HepG2 (cell line): ENCODE measurements around the gene AFDN. TPM values are rescaled to one million over a fixed set of nuclear protein-coding genes. Genes with fewer than 3 reads are reported as not detected.

Experiments
- ARHGAP35 ChIP-seq: sonication (generic); formaldehyde crosslinking; IDR thresholded peaks from 2 replicates; pipeline ENCODE4 v1.9.0; 2022; ENCODE audit warnings: mild to moderate bottlenecking, inconsistent platforms, moderate library complexity, missing genetic modification reagents, borderline replicate concordance
- ERF ChIP-seq: IDR thresholded peaks from 2 replicates; pipeline ENCODE4 v1.6.1; 2018; ENCODE audit warnings: missing biosample characterization, missing genetic modification reagents
- FOSL2 ChIP-seq: sonication (generic); formaldehyde crosslinking; IDR thresholded peaks from 2 replicates; pipeline ENCODE4 v1.4.0; 2020; ENCODE audit warnings: missing genetic modification reagents
- HCFC1 ChIP-seq: fragments of 150-350 bp; IDR thresholded peaks from 2 replicates; pipeline ENCODE4 v1.6.1; 2014; ENCODE audit warnings: low read depth, low read length
- HNRNPH1 ChIP-seq: fragments of 200-400 bp; formaldehyde crosslinking; optimal IDR thresholded peaks from 2 replicates; pipeline ENCODE3; 2017; ENCODE audit warnings: mild to moderate bottlenecking, low read depth, low read length
- IRF2 ChIP-seq: IDR thresholded peaks from 2 replicates; pipeline ENCODE4 v1.6.1; 2018; ENCODE audit warnings: missing genetic modification reagents, missing compliant biosample characterization
- KAT7 ChIP-seq: IDR thresholded peaks from 2 replicates; pipeline ENCODE4 v1.6.1; 2018; ENCODE audit warnings: borderline replicate concordance, missing compliant biosample characterization
- MXD4 ChIP-seq: IDR thresholded peaks from 2 replicates; pipeline ENCODE4 v1.6.1; 2016; ENCODE audit warnings: mild to moderate bottlenecking, missing biosample characterization, missing genetic modification reagents
- MYNN ChIP-seq: sonication (generic); formaldehyde crosslinking; IDR thresholded peaks from 2 replicates; pipeline ENCODE4 v1.4.0; 2020; ENCODE audit warnings: mild to moderate bottlenecking, low read depth, missing genetic modification reagents
- NONO ChIP-seq, 2 experiments: fragments of 450-650 bp in 1 of 2; sonication (generic) in 1 of 2; formaldehyde crosslinking in 1 of 2; IDR thresholded peaks in 1 of 2; conservative IDR thresholded peaks in 1 of 2; 2 replicates each; pipeline versions ENCODE4 v1.6.1 to v1.8.0; 2017 to 2022; ENCODE audit warnings: mild to moderate bottlenecking in 1 of 2, missing genetic modification reagents in 1 of 2, moderate library complexity in 1 of 2
- PPARG ChIP-seq: conservative IDR thresholded peaks from 2 replicates; pipeline ENCODE4 v1.6.1; 2016; ENCODE audit warnings: missing biosample characterization, missing genetic modification reagents
- RARA ChIP-seq: IDR thresholded peaks from 2 replicates; pipeline ENCODE4 v1.6.1; 2016; ENCODE audit warnings: missing genetic modification reagents, missing compliant biosample characterization
- REXO4 ChIP-seq: sonication (generic); formaldehyde crosslinking; IDR thresholded peaks from 2 replicates; pipeline ENCODE4 v1.8.0; 2022; ENCODE audit warnings: missing genetic modification reagents, mild to moderate bottlenecking, borderline replicate concordance
- ZNF224 ChIP-seq: sonication (generic); formaldehyde crosslinking; IDR thresholded peaks from 2 replicates; pipeline ENCODE4 v1.5.0; 2020; ENCODE audit warnings: mild to moderate bottlenecking, missing genetic modification reagents
- ZNF30 ChIP-seq: sonication (generic); formaldehyde crosslinking; IDR thresholded peaks from 2 replicates; pipeline ENCODE4 v1.5.0; 2020; ENCODE audit warnings: mild to moderate bottlenecking, missing genetic modification reagents
- ZNF382 ChIP-seq: sonication (generic); formaldehyde crosslinking; IDR thresholded peaks from 2 replicates; pipeline ENCODE4 v1.5.0; 2020; ENCODE audit warnings: missing genetic modification reagents, mild to moderate bottlenecking, borderline replicate concordance
- ZNF629 ChIP-seq: sonication (generic); formaldehyde crosslinking; conservative IDR thresholded peaks from 2 replicates; pipeline ENCODE4 v1.5.0; 2020; ENCODE audit warnings: missing genetic modification reagents
- ZNF7 ChIP-seq: IDR thresholded peaks from 2 replicates; pipeline ENCODE4 v1.6.1; 2016; ENCODE audit warnings: missing biosample characterization, missing genetic modification reagents
- ZNF724P ChIP-seq: sonication (generic); formaldehyde crosslinking; IDR thresholded peaks from 2 replicates; pipeline ENCODE4 v1.8.0; 2022; ENCODE audit warnings: missing genetic modification reagents, borderline replicate concordance
- ZNF749 ChIP-seq: sonication (generic); formaldehyde crosslinking; IDR thresholded peaks from 2 replicates; pipeline ENCODE4 v1.8.0; 2022; ENCODE audit warnings: mild to moderate bottlenecking, missing genetic modification reagents, moderate library complexity, borderline replicate concordance
- ZNF761 ChIP-seq: sonication (generic); formaldehyde crosslinking; conservative IDR thresholded peaks from 2 replicates; pipeline ENCODE4 v1.4.0; 2020; ENCODE audit warnings: mild to moderate bottlenecking, missing genetic modification reagents
- ZNF790 ChIP-seq: sonication (generic); formaldehyde crosslinking; IDR thresholded peaks from 2 replicates; pipeline ENCODE4 v1.8.0; 2022; ENCODE audit warnings: missing genetic modification reagents, mild to moderate bottlenecking, borderline replicate concordance
- polyA plus RNA-seq, 8 experiments: library from polyadenylated mRNA; depleted of rRNA in 3 of 8; stranded (reverse) in 7 of 8; unstranded in 1 of 8; fragments of >200 nt; fragmentation: Illumina TruSeq in 4 of 8; extraction: Trizol in 4 of 8; gene quantifications; 2 replicates each; pipeline versions ENCODE4 v1.2.1 to v1.2.3, GENCODE V29; 2011 to 2016; ENCODE audit warnings: low read depth in 4 of 8, missing spikeins in 1 of 8, mixed read lengths in 1 of 8; ENCODE audit not compliant: insufficient read depth in 1 of 8
- total RNA-seq, 5 experiments: library from RNA; depleted of rRNA; stranded (reverse); fragments of >200 nt; fragmentation: Illumina TruSeq; extraction: Trizol; gene quantifications; 2 replicates each; pipeline ENCODE4 v1.2.3, GENCODE V29; 2016; ENCODE audit warnings: low read depth in 1 of 5
- TF ChIP-seq, protein P1 (sequence below), 2 experiments: sonication (generic) in 1 of 2; formaldehyde crosslinking in 1 of 2; IDR thresholded peaks; 2 replicates each; pipeline versions ENCODE4 v1.4.0 to v1.6.1; 2018 to 2020; ENCODE audit warnings: missing genetic modification reagents in 2 of 2, borderline replicate concordance in 1 of 2, low read depth in 1 of 2, mild to moderate bottlenecking in 1 of 2, missing biosample characterization in 1 of 2
- TF ChIP-seq, protein P2 (sequence below): sonication (generic); formaldehyde crosslinking; conservative IDR thresholded peaks from 2 replicates; pipeline ENCODE4 v1.5.0; 2020; ENCODE audit warnings: missing genetic modification reagents
- TF ChIP-seq, protein P3 (sequence below): sonication (generic); formaldehyde crosslinking; IDR thresholded peaks from 2 replicates; pipeline ENCODE4 v1.4.0; 2020; ENCODE audit warnings: mild to moderate bottlenecking, missing genetic modification reagents

Gene AFDN
- total and polyA plus RNA-seq, 2 of the 13 experiments (the other 11 are each of a cell fraction or from before 2014, with no cell fraction given), result 136 to 151 TPM

DNA sequence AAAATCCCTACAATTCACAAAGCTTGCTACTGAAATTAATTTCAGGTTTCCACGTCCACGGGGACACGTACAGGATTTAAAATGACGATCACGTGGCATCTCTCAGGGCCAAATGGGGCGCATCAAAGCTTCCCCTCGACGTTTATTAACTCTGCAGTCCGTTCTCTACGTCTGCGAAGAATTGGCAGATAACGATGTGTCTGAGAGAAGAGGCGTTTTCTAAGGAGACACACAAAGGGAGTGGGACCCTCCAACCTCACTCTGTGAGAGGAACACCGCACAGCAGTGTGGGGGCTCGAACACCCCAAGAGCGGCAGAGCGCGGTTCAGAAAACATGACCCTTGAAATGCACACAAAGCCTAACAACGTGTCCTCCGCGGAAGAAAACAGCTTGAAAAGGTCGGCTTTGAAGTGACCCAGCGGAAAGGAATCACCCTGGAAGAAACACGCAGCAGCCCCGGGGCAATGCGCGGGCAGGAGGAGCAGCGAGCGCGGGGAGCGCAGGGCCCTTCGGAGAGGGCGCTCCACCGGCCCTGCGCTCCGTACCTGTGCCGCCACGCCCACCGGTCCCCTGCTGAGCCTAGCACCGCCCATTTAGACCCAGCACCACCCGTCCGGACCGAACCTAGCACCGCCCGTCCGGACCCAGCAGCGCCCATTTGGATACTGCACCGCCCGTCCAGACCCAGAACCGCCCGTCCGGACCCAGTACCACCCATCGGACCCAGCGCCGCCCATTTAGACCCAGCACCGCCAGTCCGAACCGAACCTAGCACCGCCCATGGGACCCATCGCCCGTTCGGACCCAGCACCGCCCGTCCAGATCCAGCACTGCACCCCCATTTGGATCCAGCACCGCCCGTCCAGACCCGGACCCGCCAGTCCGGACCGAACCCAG lies 1.1 kb upstream of the AFDN start (continued):
- TF ChIP-seq ZNF790 (CRISPR knock-in tag), result no peak
- TF ChIP-seq, protein P1, sequence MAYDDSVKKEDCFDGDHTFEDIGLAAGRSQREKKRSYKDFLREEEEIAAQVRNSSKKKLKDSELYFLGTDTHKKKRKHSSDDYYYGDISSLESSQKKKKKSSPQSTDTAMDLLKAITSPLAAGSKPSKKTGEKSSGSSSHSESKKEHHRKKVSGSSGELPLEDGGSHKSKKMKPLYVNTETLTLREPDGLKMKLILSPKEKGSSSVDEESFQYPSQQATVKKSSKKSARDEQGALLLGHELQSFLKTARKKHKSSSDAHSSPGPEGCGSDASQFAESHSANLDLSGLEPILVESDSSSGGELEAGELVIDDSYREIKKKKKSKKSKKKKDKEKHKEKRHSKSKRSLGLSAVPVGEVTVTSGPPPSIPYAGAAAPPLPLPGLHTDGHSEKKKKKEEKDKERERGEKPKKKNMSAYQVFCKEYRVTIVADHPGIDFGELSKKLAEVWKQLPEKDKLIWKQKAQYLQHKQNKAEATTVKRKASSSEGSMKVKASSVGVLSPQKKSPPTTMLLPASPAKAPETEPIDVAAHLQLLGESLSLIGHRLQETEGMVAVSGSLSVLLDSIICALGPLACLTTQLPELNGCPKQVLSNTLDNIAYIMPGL (CRISPR knock-in tag; IDR thresholded peaks at IDR 0.05; ENCODE audit: borderline replicate concordance in 1 of 2, low read depth in 1 of 2), result peak in 1 of 2 experiments; percentile 59; a peak in 1 of 4 replicates
- TF ChIP-seq ARHGAP35, result no peak
- no peak for TF ChIP-seq ERF
- TF ChIP-seq PPARG (CRISPR knock-in tag), result no peak
- no peak for TF ChIP-seq ZNF761
- TF ChIP-seq ZNF7 (CRISPR knock-in tag), result no peak
- TF ChIP-seq, protein P2, sequence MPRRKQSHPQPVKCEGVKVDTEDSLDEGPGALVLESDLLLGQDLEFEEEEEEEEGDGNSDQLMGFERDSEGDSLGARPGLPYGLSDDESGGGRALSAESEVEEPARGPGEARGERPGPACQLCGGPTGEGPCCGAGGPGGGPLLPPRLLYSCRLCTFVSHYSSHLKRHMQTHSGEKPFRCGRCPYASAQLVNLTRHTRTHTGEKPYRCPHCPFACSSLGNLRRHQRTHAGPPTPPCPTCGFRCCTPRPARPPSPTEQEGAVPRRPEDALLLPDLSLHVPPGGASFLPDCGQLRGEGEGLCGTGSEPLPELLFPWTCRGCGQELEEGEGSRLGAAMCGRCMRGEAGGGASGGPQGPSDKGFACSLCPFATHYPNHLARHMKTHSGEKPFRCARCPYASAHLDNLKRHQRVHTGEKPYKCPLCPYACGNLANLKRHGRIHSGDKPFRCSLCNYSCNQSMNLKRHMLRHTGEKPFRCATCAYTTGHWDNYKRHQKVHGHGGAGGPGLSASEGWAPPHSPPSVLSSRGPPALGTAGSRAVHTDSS (CRISPR knock-in tag), result no peak
- no peak for TF ChIP-seq ZNF724P (CRISPR knock-in tag)
- 0 out of 2 replicates have a peak, but pooled peaks have one; percentile 10 for TF ChIP-seq ZNF224
- no peak for TF ChIP-seq ZNF30 (CRISPR knock-in tag)
- no peak for TF ChIP-seq IRF2
- TF ChIP-seq KAT7 (CRISPR knock-in tag), result no peak; the same call in 1 of the 2 replicates
- TF ChIP-seq MXD4 (CRISPR knock-in tag), result no peak
- 0 out of 2 replicates have a peak, but pooled peaks have one; percentile 3 for TF ChIP-seq HCFC1
- TF ChIP-seq, protein P3, sequence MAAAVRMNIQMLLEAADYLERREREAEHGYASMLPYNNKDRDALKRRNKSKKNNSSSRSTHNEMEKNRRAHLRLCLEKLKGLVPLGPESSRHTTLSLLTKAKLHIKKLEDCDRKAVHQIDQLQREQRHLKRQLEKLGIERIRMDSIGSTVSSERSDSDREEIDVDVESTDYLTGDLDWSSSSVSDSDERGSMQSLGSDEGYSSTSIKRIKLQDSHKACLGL (CRISPR knock-in tag), result 0 out of 2 replicates have a peak, but pooled peaks have one; percentile 35
- TF ChIP-seq ZNF629 (CRISPR knock-in tag), result no peak
- no peak for TF ChIP-seq ZNF382 (CRISPR knock-in tag)
- TF ChIP-seq ZNF749 (CRISPR knock-in tag), result no peak
- TF ChIP-seq MYNN, result no peak
- 0 out of 2 replicates have a peak, but pooled peaks have one; percentile 12 for TF ChIP-seq RARA
- TF ChIP-seq NONO (IDR thresholded peaks at IDR 0.05), result no peak
- no peak for TF ChIP-seq NONO (CRISPR knock-in tag; conservative IDR thresholded peaks at IDR 0.05)
- peak; percentile 40; the same call in 1 of the 2 replicates for TF ChIP-seq FOSL2 (CRISPR knock-in tag)
- TF ChIP-seq REXO4 (CRISPR knock-in tag), result no peak
- no peak for TF ChIP-seq HNRNPH1
